Heart left ventricle (tissue), 13 donors: ENCODE results near the gene FMOD.

ENCODE experiments used
- CTCF ChIP-seq, 12 donors: fragments of 200-600 bp; sonication (generic) in 4 of 12; IDR thresholded peaks; one replicate each; pipeline versions ENCODE4 v1.5.0 to v1.8.0; 2018 to 2022; ENCODE audit warnings: antibody characterized with exemption in 12 of 12, mild to moderate bottlenecking in 5 of 12
- POLR2A ChIP-seq, 2 donors: fragments of 450-650 bp; IDR thresholded peaks; one replicate each; pipeline ENCODE4 v1.6.1; 2017; ENCODE audit warnings: antibody characterized with exemption in 2 of 2, mild to moderate bottlenecking in 2 of 2, moderate library complexity in 2 of 2
- donor health status: ischemic (EF 13 %, LVEDD 7.1; RV severe dilation, severe dysfunction).
- donor health status: DM: no; HTN: yes; CAD: no.
- donor health status: DM: no; HTN: no; CAD: no.
- donor health status: ischemic (EF 25% LVEDD 6.9; RV normal size, moderate dysfunction).
- donor health status: ischemic (EF 25% LVEDD 5.7; RV mildly dilated, moderate dysfunction).
- donor health status: ischemic (EF 35%, LVEDD 5.7; RV mildly dilated, moderate dysfunction).
- donor health status: nonischemic (EF 11% LVEDD 7.7; RV severe dilation, severe dysfunction).
- donor health status: DM: yes; HTN: yes; CAD: no.
- donor health status: PGD.
- donor health status: ischemic (EF 29% LVEDD 5.4; RV normal size, mild dysfunction).
- donor health status: nonischemic (EF 23%, LVEDD 6.1; RV moderate dilation, normal function).

DNA sequence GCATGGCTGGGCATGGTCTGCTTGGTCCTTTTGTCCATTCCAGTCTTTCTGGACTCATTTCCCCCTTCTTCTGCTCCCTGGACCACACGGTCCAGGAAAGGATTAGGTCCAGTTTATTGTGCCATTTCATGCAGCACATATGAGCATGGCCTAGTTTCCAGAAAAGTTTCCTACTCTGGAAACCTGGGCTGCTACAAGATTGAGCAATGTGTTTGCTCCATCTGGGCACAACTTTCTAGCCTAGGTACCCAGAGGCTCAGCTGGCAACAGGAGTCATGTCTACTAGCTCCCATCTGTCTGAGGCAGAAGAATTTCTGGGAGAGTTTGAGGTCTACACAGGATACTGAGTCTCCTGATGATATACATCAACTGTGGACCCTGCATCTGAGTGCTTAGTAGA, 14.8 kb downstream of the FMOD start:
- TF ChIP-seq CTCF (IDR thresholded peaks at IDR 0.05): no peak
- no peak for TF ChIP-seq POLR2A (IDR thresholded peaks at IDR 0.05)
